GM12864 (cell line): Measurements from ENCODE around the gene CKB.

Source experiments
- DNase-seq: peaks from one replicate; pipeline ENCODE4 v3.0.0-alpha.2; 2011; ENCODE audit warnings: low read depth
- H3K4me3 ChIP-seq: 2 replicates; pipeline ENCODE4 v1.5.1; 2011; ENCODE audit warnings: mild to moderate bottlenecking, low read depth, low read length, control low read depth
- CTCF ChIP-seq: IDR thresholded peaks from 2 replicates; pipeline ENCODE4 v1.5.1; 2011; ENCODE audit warnings: low read depth, mild to moderate bottlenecking, moderate library complexity, low read length, control low read depth, inconsistent platforms; ENCODE audit errors: missing control alignments

Gene CKB

GRCh38 chr14:103509864-103510723 is 12.5 kb downstream of the CKB start:
- no peak overlapping the region for H3K4me3 ChIP-seq
- no peak for TF ChIP-seq CTCF

GRCh38 chr14:103508521-103509329 is 13.9 kb downstream of the CKB start:
- H3K4me3 ChIP-seq: no peak overlapping the region
- no peak for TF ChIP-seq CTCF
- no peak for DNase-seq

More at GRCh38 chr14:103509864-103510723, 12.5 kb downstream of the CKB start:
- no peak for DNase-seq

GRCh38 chr14:103507751-103508150 is 14.9 kb downstream of the CKB start:
- H3K4me3 ChIP-seq: no peak overlapping the region
- no peak for DNase-seq

GRCh38 chr14:103504991-103505565 is 17.6 kb downstream of the CKB start:
- no peak overlapping the region for H3K4me3 ChIP-seq
- no peak for DNase-seq
- no peak for TF ChIP-seq CTCF

More at GRCh38 chr14:103507751-103508150, 14.9 kb downstream of the CKB start:
- no peak for TF ChIP-seq CTCF

GRCh38 chr14:103503296-103503695 is 19.3 kb downstream of the CKB start:
- DNase-seq: no peak

GRCh38 chr14:103502877-103503276 is 19.8 kb downstream of the CKB start:
- no peak for TF ChIP-seq CTCF
- DNase-seq: no peak
- H3K4me3 ChIP-seq: no peak overlapping the region

More at GRCh38 chr14:103503296-103503695, 19.3 kb downstream of the CKB start:
- no peak overlapping the region for H3K4me3 ChIP-seq
- TF ChIP-seq CTCF: no peak
